Activated T-helper 17 cell treated with anti-CD3 and anti-CD28 coated beads, Interleukin-2, amount 50 U/mL, for 72 hours (primary cell): ENCODE results near the gene DISP1. TPM values are rescaled to one million over a fixed set of nuclear protein-coding genes. Genes with fewer than 3 reads are reported as not detected.

ENCODE experiments used
- total RNA-seq, 2 donors: library from RNA; stranded (reverse); gene quantifications; one replicate each; pipeline ENCODE4 v1.2.3, GENCODE V29; 2022

DISP1 gene
- total RNA-seq, 2 donors from 2014 or later: 1.8 to 2.1 TPM

Other genes starting within 250 kb of the DISP1 start
- gene TAF1A, start 225.1 kb upstream of the DISP1 start, total RNA-seq: 10 to 100 TPM; 13.1 to 19.5 TPM
- 10 to 100 TPM; 31.2 to 32.8 TPM for gene MIA3, start 196.9 kb upstream of the DISP1 start, total RNA-seq
- 10 to 100 TPM; 51.2 to 54.8 TPM for gene AIDA, start 102.5 kb upstream of the DISP1 start, total RNA-seq
- 10 to 100 TPM; 51.7 to 52.3 TPM for gene BROX, start 102.5 kb upstream of the DISP1 start, total RNA-seq
- under 1 TPM in 1 of 2 donors, not detected in 1; 0.95 TPM for gene FAM177B, start 77.8 kb upstream of the DISP1 start, total RNA-seq